ENCODE results near the gene SLF2.

- TF ChIP-seq POLR2A (IDR thresholded peaks at IDR 0.05) (no peak), CTCF (IDR thresholded peaks at IDR 0.05 in 4 of 5, conservative IDR thresholded peaks at IDR 0.05 in 1 of 5) (no peak)
Measured at GRCh38 chr10:101013365-101013825, 100.6 kb downstream of the SLF2 start.
